Stimulated activated naive B cell treated with anti-CD40 and anti-IgM and Interleukin-4, amounts not matched to agents 10 μg/mL and 1 μg/mL and 100 μg/mL, for 72 hours (primary cell): Measurements from ENCODE around the gene HBD.

Experiments
- ATAC-seq, 2 donors: fragments of 150-1000 bp; cut with Tn5 transposase; replicated peaks; 2 replicates each; pipeline ENCODE4 v1.10.0; 2021; ENCODE audit warnings: moderate library complexity in 1 of 2
- DNase-seq: peaks from one replicate; pipeline ENCODE4 v3.0.0; 2021
- H3K27ac Mint-ChIP-seq: one replicate; pipeline ENCODE4 v1.8.0; 2022; ENCODE audit warnings: mild to moderate bottlenecking, mixed read lengths
- H3K27me3 Mint-ChIP-seq, 2 donors: one replicate each; pipeline ENCODE4 v1.8.0; 2022; ENCODE audit warnings: mixed read lengths in 2 of 2
- H3K36me3 Mint-ChIP-seq, 2 donors: one replicate each; pipeline ENCODE4 v1.8.0; 2022; ENCODE audit warnings: mixed read lengths in 2 of 2, mild to moderate bottlenecking in 1 of 2
- H3K4me1 Mint-ChIP-seq, 2 donors: one replicate each; pipeline ENCODE4 v1.8.0; 2022; ENCODE audit warnings: mixed read lengths in 2 of 2, mild to moderate bottlenecking in 1 of 2
- H3K4me3 Mint-ChIP-seq, 2 donors: one replicate each; pipeline ENCODE4 v1.8.0; 2022; ENCODE audit warnings: mild to moderate bottlenecking in 2 of 2, mixed read lengths in 2 of 2, moderate library complexity in 1 of 2
- H3K9me3 Mint-ChIP-seq, 2 donors: one replicate each; pipeline ENCODE4 v1.8.0; 2022; ENCODE audit warnings: mixed read lengths in 2 of 2, mild to moderate bottlenecking in 1 of 2

HBD gene

DNA sequence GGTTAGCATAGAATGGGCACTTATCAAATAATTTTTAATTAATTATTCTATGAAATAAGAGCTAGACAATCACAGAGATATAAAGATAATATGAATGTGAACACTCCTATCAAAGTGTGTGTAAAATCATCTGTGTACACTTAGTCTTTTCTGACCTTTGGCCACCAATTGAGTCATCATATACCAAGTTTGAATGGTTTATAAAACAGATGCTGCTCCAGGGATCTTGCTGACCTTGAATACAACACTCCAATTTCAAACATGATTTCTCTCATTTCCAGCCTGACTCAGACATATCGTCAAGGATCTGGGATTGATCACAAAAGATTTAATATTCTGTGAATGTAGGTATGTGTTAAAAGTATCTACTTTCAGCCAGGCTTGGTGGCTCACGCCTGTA is 30.9 kb downstream of the HBD start:
- no peaks in the 10 kb centered on the region for H3K36me3 Mint-ChIP-seq
- no peak overlapping the region for H3K4me3 Mint-ChIP-seq
- no peaks in the 10 kb centered on the region for H3K4me1 Mint-ChIP-seq
- DNase-seq (no peak), ATAC-seq (no peak)
- H3K27ac Mint-ChIP-seq: no peak overlapping the region
- H3K9me3 Mint-ChIP-seq: no peaks in the 10 kb centered on the region
- peaks cover 4 to 12% of the 10 kb centered on the region in 2 donors for H3K27me3 Mint-ChIP-seq

DNA sequence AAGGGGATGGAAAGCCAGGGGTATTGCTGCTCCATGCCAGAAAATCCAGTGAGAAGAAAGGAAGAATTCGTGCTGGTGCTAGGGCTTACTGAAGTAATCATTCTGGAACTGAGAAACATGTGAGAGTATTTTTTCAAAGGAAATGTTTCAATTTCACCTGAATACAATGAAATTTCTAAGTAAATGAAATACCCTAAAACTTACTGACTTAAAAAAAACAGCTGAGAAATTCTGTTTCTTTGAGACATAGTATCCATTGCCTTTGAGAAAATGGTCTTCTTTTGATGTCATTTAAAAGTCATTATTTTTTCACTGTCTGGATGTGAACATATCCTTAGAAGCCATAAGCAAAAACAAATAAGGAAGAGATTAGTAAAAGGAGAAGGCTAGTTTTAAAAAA is 33.7 kb downstream of the HBD start, which contains the start of gene OR51V1:
Gene OR51V1 (minus strand): TSS at position 101 of the 400 bp plus-strand sequence. CDS start 0 bp downstream, at position 101.
- Mint-ChIP-seq H3K36me3 (no peaks in the 10 kb centered on the region), H3K27me3 (peaks cover 4 to 12% of the 10 kb centered on the region in 2 donors), H3K4me1 (no peaks in the 10 kb centered on the region), H3K27ac (no peak within 1 kb of the TSS), H3K9me3 (no peaks in the 10 kb centered on the region), H3K4me3 (no peak within 1 kb of the TSS)
- no peak for DNase-seq
- no peak for ATAC-seq

- no peaks in the 10 kb centered on the region for H3K4me1 Mint-ChIP-seq
These were observed 36.0 kb downstream of the HBD start for GRCh38 chr11:5198285-5198684.

DNA sequence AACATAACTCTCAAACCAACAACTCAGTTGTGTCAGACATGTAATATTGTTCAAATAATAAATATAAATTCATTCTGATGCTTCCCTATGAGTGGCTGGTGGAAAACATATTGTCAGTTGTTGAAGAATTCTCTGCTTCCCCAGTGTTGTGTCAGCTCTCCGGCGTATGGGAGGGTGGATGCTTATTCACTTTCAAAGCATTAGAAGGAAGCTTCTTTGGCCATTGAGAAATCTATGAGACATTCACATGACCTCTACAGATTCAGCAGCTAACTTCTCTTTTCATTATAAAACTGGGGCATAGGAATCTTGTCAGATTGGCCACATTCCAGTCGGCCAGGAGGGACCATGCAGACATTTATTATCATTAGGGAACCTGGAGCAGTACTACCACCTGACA is 36.7 kb downstream of the HBD start:
- Mint-ChIP-seq H3K4me3 (no peak overlapping the region), H3K36me3 (no peaks in the 10 kb centered on the region), H3K4me1 (no peaks in the 10 kb centered on the region), H3K27ac (no peak overlapping the region), H3K9me3 (peaks cover 0 to 6% of the 10 kb centered on the region in 2 donors), H3K27me3 (peaks cover 4 to 12% of the 10 kb centered on the region in 2 donors)
- no peak for ATAC-seq
- no peak for DNase-seq

More at GRCh38 chr11:5198285-5198684, 36.0 kb downstream of the HBD start:
- H3K27me3 Mint-ChIP-seq: peaks cover 4 to 12% of the 10 kb centered on the region in 2 donors
- no peak overlapping the region for H3K4me3 Mint-ChIP-seq
- DNase-seq: no peak
- ATAC-seq: no peak
- peaks cover 0 to under 1% of the 10 kb centered on the region in 2 donors for H3K9me3 Mint-ChIP-seq
- H3K27ac Mint-ChIP-seq: no peak overlapping the region
- no peaks in the 10 kb centered on the region for H3K36me3 Mint-ChIP-seq

DNA sequence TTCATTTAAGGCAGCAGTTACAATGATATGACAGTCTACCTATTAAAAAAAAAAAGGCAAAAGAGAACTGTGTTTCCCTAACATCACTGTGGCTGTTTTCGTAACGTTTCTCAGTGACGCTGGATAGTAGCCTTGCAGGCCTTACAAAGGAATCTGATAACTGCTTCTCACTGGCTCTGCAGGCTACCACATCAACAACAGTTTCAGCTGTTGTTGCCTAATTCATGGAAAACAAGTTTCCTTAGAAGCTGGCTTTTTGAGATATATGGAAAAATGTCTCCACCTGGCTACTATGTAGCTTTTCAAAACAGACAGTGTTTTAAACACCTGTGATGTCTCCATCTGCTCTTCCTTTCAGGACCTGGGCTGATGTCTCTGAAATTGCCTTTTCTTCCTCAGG is 37.6 kb downstream of the HBD start:
- no peak for DNase-seq
- Mint-ChIP-seq H3K36me3 (no peaks in the 10 kb centered on the region), H3K27me3 (peaks cover 4 to 12% of the 10 kb centered on the region in 2 donors), H3K4me1 (no peaks in the 10 kb centered on the region), H3K4me3 (no peak overlapping the region), H3K9me3 (peaks cover 0 to 8% of the 10 kb centered on the region in 2 donors), H3K27ac (no peak overlapping the region)
- ATAC-seq: no peak

GRCh38 chr11:5196067-5196466 is 38.2 kb downstream of the HBD start:
- H3K4me1 Mint-ChIP-seq: no peaks in the 10 kb centered on the region
- H3K4me3 Mint-ChIP-seq: no peak overlapping the region
- no peak for DNase-seq
- no peak for ATAC-seq
- peaks cover 4 to 12% of the 10 kb centered on the region in 2 donors for H3K27me3 Mint-ChIP-seq
- H3K27ac Mint-ChIP-seq: no peak overlapping the region
- H3K36me3 Mint-ChIP-seq: no peaks in the 10 kb centered on the region
- peaks cover 2 to 12% of the 10 kb centered on the region in 2 donors for H3K9me3 Mint-ChIP-seq

GRCh38 chr11:5192738-5193137 is 41.5 kb downstream of the HBD start:
- no peaks in the 10 kb centered on the region for H3K27me3 Mint-ChIP-seq

DNA sequence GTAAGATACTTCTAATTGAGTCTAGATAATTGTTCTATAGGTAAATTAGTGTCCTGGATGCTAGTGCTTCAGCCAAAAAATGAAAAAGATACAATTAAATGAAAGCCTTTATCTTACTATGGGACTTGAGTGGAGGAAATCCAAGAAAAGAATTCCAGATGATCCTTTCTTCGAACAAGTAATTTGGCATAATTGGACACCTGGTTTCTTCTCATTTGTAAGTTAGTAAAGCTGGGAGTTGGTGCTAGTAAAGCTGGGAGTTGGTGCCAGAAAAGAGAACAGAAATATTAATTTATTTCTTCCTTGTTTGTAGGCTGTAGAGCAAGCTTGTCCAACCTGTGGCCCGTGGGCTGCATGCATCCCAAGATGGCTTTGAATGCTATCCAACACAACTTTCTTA is 46.1 kb downstream of the HBD start:
- no peaks in the 10 kb centered on the region for H3K36me3 Mint-ChIP-seq
- DNase-seq (no peak), ATAC-seq (no peak)
- no peak overlapping the region for H3K4me3 Mint-ChIP-seq
- no peaks in the 10 kb centered on the region for H3K27me3 Mint-ChIP-seq
- H3K4me1 Mint-ChIP-seq: no peaks in the 10 kb centered on the region
- peaks cover 9 to 15% of the 10 kb centered on the region in 2 donors for H3K9me3 Mint-ChIP-seq
- H3K27ac Mint-ChIP-seq: no peak overlapping the region

More at GRCh38 chr11:5192738-5193137, 41.5 kb downstream of the HBD start:
- H3K4me3 Mint-ChIP-seq: no peak overlapping the region
- no peak overlapping the region for H3K27ac Mint-ChIP-seq
- H3K36me3 Mint-ChIP-seq: no peaks in the 10 kb centered on the region
- no peaks in the 10 kb centered on the region for H3K4me1 Mint-ChIP-seq
- ATAC-seq: no peak
- no peak for DNase-seq
- peaks cover 9 to 16% of the 10 kb centered on the region in 2 donors for H3K9me3 Mint-ChIP-seq
